IMR-90 (cell line): ENCODE results near the gene RAB26. TPM values are rescaled to one million over a fixed set of nuclear protein-coding genes. Genes with fewer than 3 reads are reported as not detected.

Experiments
- ATAC-seq: fragments of 200-7000 bp; cut with Tn5 transposase; 2 replicates; pipeline ENCODE4 v1.9.1; 2020; ENCODE audit warnings: low read depth, mild to moderate bottlenecking, moderate library complexity
- BruUV-seq: library from RNA; stranded (reverse); fragments of 400-500 nt; replicated peaks from 2 replicates; lab custom pipeline; 2021; lab: Mats Ljungman, UMichigan
- CTCF ChIA-PET: fragments of 300-600 bp; formaldehyde crosslinking; extraction: SDS; loops from one replicate; lab custom pipeline; 2021; ENCODE audit warnings: antibody characterized with exemption; lab: Yijun Ruan, JAX
- POLR2A ChIA-PET: fragments of 300-600 bp; sonication (Branson Sonifier 250); formaldehyde crosslinking; loops from one replicate; lab custom pipeline; 2022; ENCODE audit warnings: antibody characterized with exemption; ENCODE audit not compliant: unreplicated experiment; lab: Charles Lee
- DNase-seq: peaks from one replicate; pipeline ENCODE4 v3.0.0; 2013
- H2AFZ ChIP-seq: replicated peaks from 2 replicates; pipeline ENCODE3; 2013; ENCODE audit warnings: low read length, mild to moderate bottlenecking; ENCODE audit not compliant: poor library complexity
- H2AK5ac ChIP-seq: 2 replicates; pipeline ENCODE4 v1.6.1; 2013; ENCODE audit warnings: low read depth, low read length, inconsistent platforms
- H2AK9ac ChIP-seq: replicated peaks from 2 replicates; pipeline ENCODE3; 2013; ENCODE audit warnings: mild to moderate bottlenecking, low read depth, low read length, moderate library complexity; ENCODE audit not compliant: poor library complexity
- H2BK120ac ChIP-seq: 2 replicates; pipeline ENCODE4 v1.6.1; 2013; ENCODE audit warnings: low read depth, low read length, inconsistent platforms
- H2BK15ac ChIP-seq: 3 replicates; pipeline ENCODE4 v1.6.1; 2013; ENCODE audit warnings: low read depth, low read length, inconsistent platforms
- H2BK20ac ChIP-seq: 2 replicates; pipeline ENCODE4 v1.6.1; 2013; ENCODE audit warnings: low read depth, mild to moderate bottlenecking, inconsistent platforms, low read length, moderate library complexity
- H2BK5ac ChIP-seq: 2 replicates; pipeline ENCODE4 v1.6.1; 2013; ENCODE audit warnings: mild to moderate bottlenecking, low read depth, low read length, inconsistent platforms; ENCODE audit not compliant: poor library complexity, severe bottlenecking
- H3K14ac ChIP-seq: replicated peaks from 2 replicates; pipeline ENCODE4 v1.6.1; 2013; ENCODE audit warnings: low read depth, low read length, inconsistent platforms
- H3K18ac ChIP-seq: 2 replicates; pipeline ENCODE4 v1.6.1; 2013; ENCODE audit warnings: low read depth, low read length, control low read depth
- H3K23ac ChIP-seq: 2 replicates; pipeline ENCODE4 v1.6.1; 2013; ENCODE audit warnings: low read depth, low read length, inconsistent platforms
- H3K27ac ChIP-seq: 2 replicates; pipeline ENCODE4 v1.5.1; 2013; ENCODE audit warnings: mild to moderate bottlenecking, control low read depth, low read length; ENCODE audit not compliant: insufficient read depth
- H3K27me3 ChIP-seq: 2 replicates; pipeline ENCODE4 v1.6.1; 2013; ENCODE audit warnings: low read length; ENCODE audit not compliant: control insufficient read depth, insufficient read depth
- H3K36me3 ChIP-seq: 2 replicates; pipeline ENCODE4 v1.6.1; 2013; ENCODE audit warnings: low read length, mixed read lengths; ENCODE audit not compliant: control insufficient read depth, insufficient read depth
- H3K4ac ChIP-seq: 2 replicates; pipeline ENCODE4 v1.6.1; 2013; ENCODE audit warnings: low read depth, low read length, inconsistent platforms
- H3K4me1 ChIP-seq: 2 replicates; pipeline ENCODE4 v1.6.1; 2013; ENCODE audit warnings: low read length, mixed read lengths; ENCODE audit not compliant: control insufficient read depth, insufficient read depth
- H3K4me2 ChIP-seq: 2 replicates; pipeline ENCODE4 v1.6.1; 2013; ENCODE audit warnings: low read depth, mild to moderate bottlenecking, control low read depth, low read length, moderate library complexity
- H3K4me3 ChIP-seq: 2 replicates; pipeline ENCODE4 v1.5.1; 2013; ENCODE audit warnings: low read depth, mild to moderate bottlenecking, control low read depth, low read length, moderate library complexity; ENCODE audit not compliant: insufficient read depth
- H3K56ac ChIP-seq: 2 replicates; pipeline ENCODE4 v1.6.1; 2013; ENCODE audit warnings: low read length, inconsistent platforms; ENCODE audit not compliant: insufficient read depth; ENCODE audit errors: extremely low read depth
- H3K79me1 ChIP-seq, 2 experiments: 2 replicates each; pipeline ENCODE4 v1.6.1; 2013; ENCODE audit warnings: low read length in 2 of 2, inconsistent platforms in 1 of 2, low read depth in 1 of 2
- H3K9ac ChIP-seq: 2 replicates; pipeline ENCODE4 v1.6.1; 2013; ENCODE audit warnings: low read depth, low read length, control low read depth
- H3K9me1 ChIP-seq: 2 replicates; pipeline ENCODE4 v1.6.1; 2013; ENCODE audit warnings: low read length, inconsistent platforms; ENCODE audit not compliant: insufficient read depth
- H3K9me3 ChIP-seq: 2 replicates; pipeline ENCODE4 v1.6.1; 2013; ENCODE audit warnings: low read length; ENCODE audit not compliant: control insufficient read depth, insufficient read depth
- H4K20me1 ChIP-seq: 2 replicates; pipeline ENCODE4 v1.6.1; 2013; ENCODE audit warnings: low read length, inconsistent platforms; ENCODE audit not compliant: insufficient read depth
- H4K5ac ChIP-seq: 2 replicates; pipeline ENCODE4 v1.6.1; 2013; ENCODE audit warnings: mild to moderate bottlenecking, low read depth, low read length, control low read depth
- H4K8ac ChIP-seq, 2 experiments: 2 replicates each; pipeline ENCODE4 v1.6.1; 2013; ENCODE audit warnings: low read depth in 2 of 2, low read length in 2 of 2, control low read depth in 1 of 2, inconsistent platforms in 1 of 2
- H4K91ac ChIP-seq: 2 replicates; pipeline ENCODE4 v1.6.1; 2013; ENCODE audit warnings: low read depth, low read length, inconsistent platforms; ENCODE audit not compliant: insufficient read depth
- BHLHE40 ChIP-seq: fragments of 150-350 bp; IDR thresholded peaks from 2 replicates; pipeline ENCODE4 v1.6.1; 2016; ENCODE audit warnings: mild to moderate bottlenecking, low read depth, low read length
- CEBPB ChIP-seq: IDR thresholded peaks from 2 replicates; pipeline ENCODE4 v1.6.1; 2012; ENCODE audit warnings: low read depth, low read length, improper control_type of control experiment
- FOS ChIP-seq: fragments of 150-350 bp; IDR thresholded peaks from 2 replicates; pipeline ENCODE4 v1.6.1; 2016; ENCODE audit warnings: low read depth, low read length
- NFE2L2 ChIP-seq: fragments of 150-350 bp; IDR thresholded peaks from 2 replicates; pipeline ENCODE4 v1.6.1; 2016; ENCODE audit warnings: low read depth, mild to moderate bottlenecking, low read length
- POLR2A ChIP-seq: IDR thresholded peaks from 2 replicates; pipeline ENCODE4 v1.6.1; 2012; ENCODE audit warnings: mild to moderate bottlenecking, low read depth, low read length
- RAD21 ChIP-seq: IDR thresholded peaks from 2 replicates; pipeline ENCODE4 v1.6.1; 2012; ENCODE audit warnings: low read length, improper control_type of control experiment
- RCOR1 ChIP-seq: IDR thresholded peaks from 2 replicates; pipeline ENCODE4 v1.6.1; 2012; ENCODE audit warnings: mild to moderate bottlenecking, low read length, improper control_type of control experiment; ENCODE audit not compliant: insufficient replicate concordance
- RFX5 ChIP-seq: IDR thresholded peaks from 2 replicates; pipeline ENCODE4 v1.8.0; 2012; ENCODE audit warnings: low read depth, mild to moderate bottlenecking, low read length, moderate library complexity
- WGBS, 2 experiments: methylation state at CpG; one replicate each; pipeline versions ENCODE4 v1.1.5 to v1.1.7; 2013; ENCODE audit warnings: missing lambda C conversion rate in 2 of 2; ENCODE audit not compliant: insufficient read length in 1 of 2; ENCODE audit errors: extremely low coverage in 2 of 2; 5-methylcytosine and 5-hydroxymethylcytosine counted together
- dilution Hi-C: fragments of 300-500 bp; cut with HindIII; formaldehyde crosslinking; loops from one replicate; pipeline ENCODE4 v1.14.3; 2018; ENCODE audit warnings: low sequenced_read_pairs; ENCODE audit not compliant: unreplicated experiment
- in situ Hi-C: fragments of 300-500 bp; cut with MboI; formaldehyde crosslinking; loops from 3 replicates; pipeline ENCODE4 v1.14.3; 2019; ENCODE audit warnings: low sequenced_read_pairs, inconsistent platforms, mixed read lengths
- intact Hi-C: fragments of 100-400 bp; cut with micrococcal nuclease; formaldehyde crosslinking; loops from 2 replicates; pipeline ENCODE4 v1.10.0; 2022
- polyA plus RNA-seq, 3 experiments: library from polyadenylated mRNA; depleted of rRNA; stranded (reverse); fragments of >200 nt; gene quantifications; 2 replicates each; pipeline ENCODE4 v1.2.3, GENCODE V29; 2012; ENCODE audit warnings: low replicate concordance in 1 of 3
- total RNA-seq: library from RNA; depleted of rRNA; stranded (reverse); fragments of >200 nt; gene quantifications from 2 replicates; pipeline ENCODE4 v1.2.3, GENCODE V29; 2012
- TF ChIP-seq, protein P1 (sequence below): fragments of 150-350 bp; IDR thresholded peaks from 2 replicates; pipeline ENCODE4 v1.6.1; 2017; ENCODE audit warnings: mild to moderate bottlenecking, antibody characterized with exemption, low read length, low read depth

Gene RAB26
- total and polyA plus RNA-seq, 2 of the 4 experiments (the other 2 are of a cell fraction), result 1.1 to 4.5 TPM

DNA sequence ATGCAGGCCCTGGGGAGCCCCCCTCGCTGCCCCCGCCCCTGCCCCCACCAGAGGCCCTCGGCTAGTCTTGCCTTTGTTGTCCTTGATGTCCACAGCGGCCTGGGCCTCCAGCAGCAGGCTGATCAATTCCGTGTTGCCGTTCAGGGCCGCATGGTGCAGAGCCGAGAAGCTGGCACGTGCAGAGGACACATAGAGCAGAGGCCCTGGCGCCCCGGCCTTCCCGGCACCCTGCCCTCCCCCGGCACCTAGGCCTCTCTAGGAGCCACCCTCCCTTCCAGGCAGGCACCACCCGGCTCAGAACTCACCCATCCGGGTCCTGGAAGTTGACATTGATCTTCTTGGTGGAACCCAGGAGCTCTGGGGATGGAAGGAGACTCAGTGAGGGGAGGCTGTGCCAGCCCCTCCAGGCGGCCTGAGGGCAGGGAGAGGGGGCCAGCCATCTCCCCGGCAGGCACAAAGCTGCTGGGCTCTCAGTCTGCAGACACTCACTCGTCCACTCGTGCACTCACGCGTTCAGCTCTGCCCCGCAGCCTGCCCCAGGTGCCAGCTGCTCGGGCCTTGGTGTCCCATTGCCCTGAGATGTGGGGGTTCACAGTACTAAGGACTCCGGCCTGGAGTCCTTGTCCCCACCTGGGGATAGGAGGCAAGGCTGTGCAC is 41.7 kb downstream of the RAB26 start:
- H3K14ac ChIP-seq, result no peak overlapping the region
- H4K5ac ChIP-seq, result no peak overlapping the region
- H3K9ac ChIP-seq, result no peak overlapping the region
- no peaks in the 10 kb centered on the region for H3K9me3 ChIP-seq
- peaks cover 19% of the 10 kb centered on the region for H3K27me3 ChIP-seq
- no peak overlapping the region for H3K4me2 ChIP-seq
- H3K9me1 ChIP-seq, result no peaks in the 10 kb centered on the region
- H2BK20ac ChIP-seq, result no peak overlapping the region
- no peak for TF ChIP-seq RFX5
- TF ChIP-seq BHLHE40, result no peak
- TF ChIP-seq CEBPB, result no peak
- TF ChIP-seq, protein P1, sequence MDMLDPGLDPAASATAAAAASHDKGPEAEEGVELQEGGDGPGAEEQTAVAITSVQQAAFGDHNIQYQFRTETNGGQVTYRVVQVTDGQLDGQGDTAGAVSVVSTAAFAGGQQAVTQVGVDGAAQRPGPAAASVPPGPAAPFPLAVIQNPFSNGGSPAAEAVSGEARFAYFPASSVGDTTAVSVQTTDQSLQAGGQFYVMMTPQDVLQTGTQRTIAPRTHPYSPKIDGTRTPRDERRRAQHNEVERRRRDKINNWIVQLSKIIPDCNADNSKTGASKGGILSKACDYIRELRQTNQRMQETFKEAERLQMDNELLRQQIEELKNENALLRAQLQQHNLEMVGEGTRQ, result no peak
- no peak for TF ChIP-seq RCOR1
- no peak for TF ChIP-seq POLR2A
- TF ChIP-seq RAD21, result no peak
- no peak for TF ChIP-seq FOS
- TF ChIP-seq NFE2L2, result no peak
- no peak overlapping the region for H2BK5ac ChIP-seq
- H3K56ac ChIP-seq, result no peak overlapping the region
- no peak overlapping the region for H3K4me3 ChIP-seq
- dilution Hi-C loops, result no loop called here
- no peak overlapping the region for H4K91ac ChIP-seq
- no TSS peak for BruUV-seq
- no peak overlapping the region for H2AFZ ChIP-seq
- no peaks in the 10 kb centered on the region for H3K4me1 ChIP-seq
- ChIA-PET CTCF (no interaction called here), POLR2A (no interaction called here)
- H2BK15ac ChIP-seq, result no peak overlapping the region
- no peak overlapping the region for H2AK5ac ChIP-seq
- 72% methylated on average over 4 of the region's 24 CpGs; no CpG with 5 or more reads in 1 of the 2 experiments for WGBS, 2 experiments
- H3K4ac ChIP-seq, result no peak overlapping the region
- no peak overlapping the region for H2AK9ac ChIP-seq
- H3K36me3 ChIP-seq, result no peaks in the 10 kb centered on the region
- H3K27ac ChIP-seq, result no peak overlapping the region
- no peak for ATAC-seq
- H4K8ac ChIP-seq, result no peak overlapping the region
- in situ Hi-C loops, result no loop called here
- H3K23ac ChIP-seq, result no peak overlapping the region
- no peak for DNase-seq
- no peaks in the 10 kb centered on the region for H4K20me1 ChIP-seq
- intact Hi-C loops, result no loop called here
- H2BK120ac ChIP-seq, result no peak overlapping the region
- no peak overlapping the region for H3K18ac ChIP-seq
- H3K79me1 ChIP-seq, result no peaks in the 10 kb centered on the region
